ENCODE results near the gene EBP.
"Not testable (repeated sequence)": the region's sequence is repeated elsewhere in the genome, so short reads cannot be mapped to it uniquely, and the experiment has no call there.

EBP gene

DNA sequence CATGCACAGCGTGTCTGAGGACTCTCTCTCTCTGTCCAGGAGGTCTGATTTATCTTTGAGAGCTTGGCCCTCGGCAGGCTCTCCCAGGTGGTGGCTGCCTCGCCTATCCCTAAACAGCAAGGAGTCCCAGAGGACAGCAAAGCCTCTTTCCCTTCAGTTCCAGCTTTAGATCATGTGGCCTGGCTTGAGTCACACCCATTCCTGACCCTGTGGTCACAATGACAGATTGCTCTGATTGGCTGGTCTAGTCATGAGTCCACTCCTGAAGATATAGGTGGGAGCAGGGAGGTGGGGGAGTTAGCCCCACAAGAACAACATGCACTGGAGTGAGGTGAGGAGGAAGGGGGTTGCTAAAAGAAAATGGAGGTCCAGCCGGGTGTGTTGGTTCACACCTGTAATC lies 24.9 kb upstream of the EBP start:
- DNase-seq = no peak

DNA sequence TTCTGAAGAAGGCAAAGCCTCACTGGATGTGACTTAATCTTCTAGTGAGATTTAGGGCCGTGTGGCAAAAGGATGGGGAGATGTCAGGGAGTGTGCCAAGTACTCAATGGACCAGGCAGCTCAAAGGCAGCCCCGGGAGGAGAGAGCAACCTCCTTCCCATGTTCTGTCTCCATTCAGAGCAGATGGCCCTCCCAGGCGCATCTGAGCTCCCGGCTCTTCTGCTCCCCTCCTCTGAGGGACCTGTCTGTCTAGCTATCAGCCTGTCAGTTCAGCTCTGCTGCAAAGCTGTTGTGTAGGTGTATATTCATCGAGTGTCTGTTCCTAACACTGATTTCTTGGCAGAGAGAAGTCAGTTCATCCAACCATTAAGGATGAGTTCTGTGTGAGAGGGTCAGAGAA lies 23.7 kb upstream of the EBP start:
- no peak for DNase-seq

DNA sequence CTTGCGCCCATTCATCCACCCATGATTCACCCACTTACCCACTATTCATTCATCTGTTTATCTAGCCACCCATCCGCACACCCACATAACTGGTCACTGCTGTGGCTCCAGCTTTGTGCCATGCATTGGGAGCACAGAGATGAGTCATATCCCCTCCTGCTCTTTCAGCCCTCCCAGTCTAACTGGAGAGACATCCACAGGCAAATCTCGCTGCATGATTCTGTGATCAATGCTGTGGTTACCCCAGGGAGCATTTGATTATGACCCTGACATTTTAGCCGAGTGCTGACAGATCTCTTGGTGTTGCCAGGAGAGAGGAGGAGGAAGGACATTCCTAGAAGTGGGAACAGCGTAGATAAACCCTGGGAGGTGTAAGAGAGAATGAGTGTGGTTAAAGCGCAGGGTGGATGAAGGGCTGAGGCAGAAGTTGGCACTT lies 23.2 kb upstream of the EBP start:
- no peak for DNase-seq

DNA sequence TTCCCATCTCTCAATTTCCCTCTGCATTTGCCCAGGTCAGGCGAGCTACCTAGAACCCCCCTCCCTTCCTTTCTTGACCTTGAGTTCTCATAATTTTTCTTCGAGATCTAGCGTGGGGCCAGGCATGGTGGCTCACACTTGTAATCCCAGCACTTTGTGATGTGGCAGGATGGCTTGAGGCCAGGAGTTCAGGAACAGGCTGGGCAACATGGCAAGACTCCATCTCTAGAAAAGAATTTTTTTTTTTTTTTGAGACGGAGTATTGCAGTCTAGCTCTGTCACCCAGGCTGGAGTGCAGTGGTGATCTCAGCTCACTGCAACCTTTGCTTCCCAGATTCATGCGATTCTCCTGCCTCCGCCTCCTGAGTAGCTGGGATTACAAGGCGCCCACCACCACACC lies 17.3 kb upstream of the EBP start:
- DNase-seq = no peak

DNA sequence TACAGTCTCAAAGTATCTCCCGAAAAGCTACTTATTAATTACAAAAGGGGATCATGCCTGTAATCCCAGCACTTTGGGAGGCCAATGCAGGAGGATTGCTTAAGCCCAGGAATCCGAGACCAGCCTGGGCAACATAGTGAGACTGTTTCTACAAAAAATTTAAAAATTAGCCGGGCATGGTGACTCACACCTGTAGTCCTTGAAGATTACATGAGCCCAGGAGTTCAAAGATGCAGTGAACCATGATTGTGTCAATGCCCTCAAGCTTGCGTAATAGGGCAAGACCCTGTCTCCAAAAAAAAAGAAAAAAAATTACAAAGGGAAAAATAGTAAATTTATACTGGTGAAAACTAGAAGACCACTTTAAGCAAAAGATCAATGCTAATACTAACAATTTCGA lies 16.1 kb upstream of the EBP start:
- no peak for DNase-seq

DNA sequence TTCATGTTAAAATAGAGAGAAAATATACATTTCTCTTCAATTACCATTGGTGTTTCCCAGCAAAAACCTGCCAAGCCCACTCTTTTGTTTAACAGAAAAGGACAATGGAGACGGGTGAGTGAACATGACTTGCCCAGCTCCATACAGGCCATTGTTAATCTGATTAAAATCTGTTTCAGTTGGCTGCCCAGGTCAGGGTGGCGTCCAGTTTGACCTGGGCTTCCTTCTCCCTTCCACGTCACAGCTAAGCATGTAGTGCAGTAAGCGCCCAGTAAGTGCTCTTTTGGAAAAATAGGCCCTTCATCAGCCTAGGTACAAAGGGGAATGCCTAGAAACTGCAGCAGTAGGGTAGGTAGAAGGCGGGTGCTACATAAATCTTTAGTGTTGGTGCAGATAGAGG lies 14.4 kb upstream of the EBP start:
- DNase-seq = no peak

DNA sequence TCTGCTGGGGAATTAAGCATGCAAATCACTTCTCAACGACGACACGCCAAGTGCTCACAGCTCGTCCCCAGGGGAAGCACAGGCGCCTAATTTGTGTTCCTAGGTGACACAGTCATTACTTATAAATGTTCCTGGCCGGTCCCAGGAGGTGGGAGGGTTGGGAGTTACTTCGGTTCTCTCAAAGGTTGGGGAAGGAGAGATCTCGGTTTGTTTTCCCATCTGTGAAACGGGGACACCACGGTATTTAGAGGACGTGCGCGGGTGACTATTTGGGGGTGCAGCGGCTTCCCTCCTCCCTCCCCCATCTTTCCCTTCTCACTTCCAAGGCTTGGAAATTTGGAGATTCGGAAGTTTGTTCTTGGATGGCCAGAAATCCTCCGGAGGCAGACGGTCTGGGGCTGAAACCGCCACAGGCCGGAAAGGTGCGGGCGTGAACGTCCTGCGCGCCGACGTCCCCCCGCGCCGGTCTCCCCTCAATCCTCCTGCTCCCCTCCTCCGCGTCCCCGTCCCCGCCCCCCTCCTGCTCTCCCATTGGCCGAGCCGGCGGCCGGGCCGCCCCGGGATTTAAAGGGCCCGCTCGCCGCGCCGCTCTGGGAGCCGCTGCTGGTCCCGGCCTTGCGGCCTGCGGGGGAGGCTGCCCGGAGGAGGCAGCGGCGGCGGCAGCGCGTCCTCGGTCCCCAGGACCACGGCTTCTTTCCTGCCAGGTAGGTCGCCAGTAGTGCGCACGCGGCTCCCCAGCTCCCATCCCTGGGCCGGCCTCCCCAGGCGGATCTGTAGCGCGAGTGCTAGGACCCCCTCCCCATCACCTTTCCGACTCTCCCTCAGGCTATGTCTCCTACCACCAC lies 13.0 kb upstream of the EBP start, which contains the start of gene PORCN:
TSS of gene PORCN (plus strand) at position 593 of the 845 bp plus-strand sequence. CDS start 829 bp downstream, outside the sequence.
- peak; percentile 74 for DNase-seq

DNA sequence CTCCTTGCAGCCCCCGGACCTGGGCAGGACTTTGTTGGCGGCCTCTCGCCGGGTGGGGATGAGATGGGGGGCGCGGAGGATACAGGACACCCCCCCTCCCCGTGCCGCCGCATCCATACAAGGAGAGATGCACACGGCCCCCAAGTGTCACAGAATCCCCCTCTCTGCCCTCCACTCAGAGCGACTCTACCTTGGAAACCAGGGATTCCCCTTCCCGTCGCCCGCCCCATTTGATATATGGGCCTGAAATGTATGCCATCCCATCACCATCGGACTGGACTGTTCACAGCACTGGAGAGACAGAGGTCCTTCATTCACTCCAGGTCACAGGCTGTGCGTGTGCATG lies 12.4 kb upstream of the EBP start:
- no peak for DNase-seq

DNA sequence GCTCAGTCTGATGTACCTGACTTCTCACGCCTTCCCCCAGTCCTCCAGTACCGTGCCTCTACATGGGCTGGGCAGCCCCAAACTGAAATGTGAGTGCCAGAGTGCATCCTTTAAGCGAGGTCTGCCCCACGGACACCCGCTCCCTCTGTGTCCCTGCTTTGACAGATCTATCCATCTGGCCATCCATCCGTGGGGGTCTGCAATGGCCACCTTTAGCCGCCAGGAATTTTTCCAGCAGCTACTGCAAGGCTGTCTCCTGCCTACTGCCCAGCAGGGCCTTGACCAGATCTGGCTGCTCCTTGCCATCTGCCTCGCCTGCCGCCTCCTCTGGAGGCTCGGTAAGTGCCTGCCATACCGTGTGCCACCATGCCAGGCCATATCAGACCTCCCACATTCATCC lies 12.0 kb upstream of the EBP start:
- DNase-seq = no peak

DNA sequence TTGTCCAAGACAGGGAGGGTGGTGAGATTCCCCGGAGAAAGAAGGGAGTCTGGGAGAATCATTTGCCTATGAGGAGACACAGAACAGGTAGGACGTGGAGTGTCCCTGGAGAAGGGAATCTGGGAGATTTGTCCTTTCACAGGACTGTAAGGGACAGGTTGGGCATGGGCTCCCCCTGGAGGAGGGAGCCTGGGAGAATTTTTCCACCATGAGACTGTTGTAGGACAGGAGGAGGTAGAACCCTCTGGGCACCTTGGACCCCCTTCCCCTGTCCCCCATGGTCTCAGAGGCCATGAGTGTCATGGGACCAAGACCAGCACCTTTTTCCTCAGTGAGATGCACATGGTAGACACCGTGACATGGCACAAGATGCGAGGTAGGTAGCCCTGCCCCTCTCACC lies 10.0 kb upstream of the EBP start:
- DNase-seq = no peak

DNA sequence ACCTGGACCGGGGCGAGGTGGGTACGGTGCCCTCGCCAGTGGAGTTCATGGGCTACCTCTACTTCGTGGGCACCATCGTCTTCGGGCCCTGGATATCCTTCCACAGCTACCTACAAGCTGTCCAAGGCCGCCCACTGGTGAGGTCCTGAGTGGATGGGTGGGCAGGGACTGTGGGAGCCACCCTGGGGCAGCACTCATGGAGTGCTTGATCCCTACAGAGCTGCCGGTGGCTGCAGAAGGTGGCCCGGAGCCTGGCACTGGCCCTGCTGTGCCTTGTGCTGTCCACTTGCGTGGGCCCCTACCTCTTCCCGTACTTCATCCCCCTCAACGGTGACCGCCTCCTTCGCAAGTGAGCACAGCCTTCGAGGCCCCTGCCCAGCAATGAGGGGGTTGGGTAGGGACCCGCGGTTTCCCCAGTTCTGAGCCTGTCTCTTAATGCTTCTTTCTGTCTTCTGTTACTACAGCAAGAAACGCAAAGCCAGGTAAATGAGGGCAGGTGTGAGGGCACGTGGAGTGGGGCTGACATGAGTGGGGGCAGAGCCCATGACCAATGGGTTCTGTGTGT lies 9.2 kb upstream of the EBP start:
- DNase-seq = no peak

DNA sequence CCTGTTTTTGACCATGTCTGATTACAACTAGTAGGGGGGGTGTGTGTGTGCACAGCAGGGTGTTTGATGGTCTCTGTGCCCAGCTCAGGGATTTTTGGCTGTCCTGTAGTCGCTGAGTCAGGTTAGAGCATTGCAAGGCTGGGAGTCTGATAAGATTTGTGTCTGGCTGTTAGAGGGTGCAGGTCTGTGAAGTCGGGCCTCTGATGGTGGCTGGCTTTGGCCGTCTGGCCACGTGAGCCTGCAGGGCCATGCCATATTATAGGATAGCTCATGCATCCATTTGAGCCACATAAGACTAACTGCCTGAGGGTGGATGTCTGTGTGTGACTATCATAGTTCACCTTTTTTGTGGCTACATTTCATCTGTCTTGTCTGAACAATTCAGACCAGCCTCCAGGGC lies 7.9 kb upstream of the EBP start:
- no peak for DNase-seq

DNA sequence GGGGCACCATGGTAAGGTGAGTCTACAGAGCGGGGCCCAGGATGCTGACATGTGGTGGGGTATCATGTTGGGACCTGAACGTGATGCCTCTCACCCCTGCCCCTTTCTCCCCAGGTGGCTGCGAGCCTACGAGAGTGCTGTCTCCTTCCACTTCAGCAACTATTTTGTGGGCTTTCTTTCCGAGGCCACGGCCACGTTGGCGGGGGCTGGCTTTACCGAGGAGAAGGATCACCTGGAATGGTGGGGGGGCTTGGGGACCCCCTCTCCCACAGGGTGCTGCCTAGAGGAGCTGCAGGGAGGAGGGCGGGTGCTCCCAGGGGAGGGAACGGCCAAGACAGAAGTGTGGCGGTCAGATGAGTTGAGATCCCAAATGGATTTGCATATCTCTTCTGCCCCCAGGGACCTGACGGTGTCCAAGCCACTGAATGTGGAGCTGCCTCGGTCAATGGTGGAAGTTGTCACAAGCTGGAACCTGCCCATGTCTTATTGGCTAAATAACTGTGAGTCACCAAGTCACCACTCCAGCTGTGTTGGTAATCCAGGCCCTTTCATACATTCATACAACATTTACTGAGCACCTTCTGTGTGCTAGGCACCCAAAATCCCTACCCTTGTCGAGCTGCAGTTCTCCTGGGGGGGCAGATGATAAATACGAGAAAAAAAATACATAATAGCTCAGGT lies 7.3 kb upstream of the EBP start:
- no peak for DNase-seq

DNA sequence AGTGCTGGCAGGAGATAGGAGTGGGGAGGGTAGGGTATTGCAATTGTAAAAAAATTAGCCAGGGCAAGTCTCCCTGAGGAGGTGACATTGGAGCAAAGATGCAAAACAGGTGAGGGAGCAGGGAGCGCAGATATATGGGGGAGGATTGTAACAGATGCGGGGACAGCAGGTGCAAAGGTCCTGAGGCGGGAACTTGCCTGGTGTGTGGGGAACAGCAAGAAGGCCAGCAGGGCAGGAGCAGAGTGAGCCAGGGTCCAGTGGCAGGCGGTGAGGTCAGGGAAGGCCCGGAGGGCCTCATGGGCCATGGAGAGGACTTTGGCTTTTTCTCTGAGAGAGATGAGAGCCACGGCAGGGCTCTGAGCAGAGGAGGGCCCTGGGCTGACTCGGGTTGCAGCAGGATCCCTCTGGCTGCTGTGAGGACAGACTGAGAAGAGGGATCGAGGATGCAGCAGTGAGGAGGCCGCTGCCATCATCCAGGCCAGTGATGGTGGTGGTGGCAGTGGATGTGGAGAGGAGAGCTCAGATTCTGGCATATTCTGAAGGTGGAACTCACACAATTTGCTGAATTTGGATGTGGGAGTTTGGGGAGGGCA lies 6.6 kb upstream of the EBP start:
- no peak for DNase-seq

DNA sequence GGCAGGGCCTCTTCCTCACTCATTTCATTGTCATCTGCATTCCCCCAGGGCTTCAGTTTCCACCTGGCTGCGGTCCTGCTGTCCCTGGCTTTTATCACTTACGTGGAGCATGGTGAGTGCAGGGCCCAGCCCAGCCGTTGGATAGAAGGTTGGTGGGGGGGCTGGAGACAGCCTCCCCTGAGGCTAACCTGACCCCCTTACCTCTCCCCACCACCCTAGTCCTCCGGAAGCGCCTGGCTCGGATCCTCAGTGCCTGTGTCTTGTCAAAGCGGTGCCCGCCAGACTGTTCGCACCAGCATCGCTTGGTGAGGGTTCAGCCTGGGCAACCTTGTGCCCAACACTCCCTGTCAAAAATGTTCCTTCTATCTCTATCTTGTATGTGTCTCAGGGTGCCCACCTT lies 5.8 kb upstream of the EBP start:
- DNase-seq = no peak

DNA sequence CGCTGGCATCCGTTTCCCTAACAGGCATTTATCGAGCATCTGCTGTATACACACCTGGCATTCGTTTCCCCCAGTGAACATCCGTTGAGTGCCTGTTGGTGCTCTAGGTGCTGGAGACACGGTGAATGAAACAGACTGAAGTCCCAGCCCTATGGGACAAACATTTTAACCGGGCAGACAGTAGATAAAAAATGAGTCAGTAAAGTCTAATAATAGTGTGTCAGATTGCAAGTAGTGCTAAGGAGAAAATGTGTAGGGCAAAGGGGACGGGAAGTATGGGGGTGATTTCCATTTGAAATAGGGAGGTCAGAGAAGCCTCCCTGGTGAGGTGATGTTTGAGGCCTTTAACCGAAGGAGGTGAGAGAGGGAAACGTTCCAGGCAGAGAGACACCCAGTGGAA lies 5.3 kb upstream of the EBP start:
- no peak for DNase-seq

DNA sequence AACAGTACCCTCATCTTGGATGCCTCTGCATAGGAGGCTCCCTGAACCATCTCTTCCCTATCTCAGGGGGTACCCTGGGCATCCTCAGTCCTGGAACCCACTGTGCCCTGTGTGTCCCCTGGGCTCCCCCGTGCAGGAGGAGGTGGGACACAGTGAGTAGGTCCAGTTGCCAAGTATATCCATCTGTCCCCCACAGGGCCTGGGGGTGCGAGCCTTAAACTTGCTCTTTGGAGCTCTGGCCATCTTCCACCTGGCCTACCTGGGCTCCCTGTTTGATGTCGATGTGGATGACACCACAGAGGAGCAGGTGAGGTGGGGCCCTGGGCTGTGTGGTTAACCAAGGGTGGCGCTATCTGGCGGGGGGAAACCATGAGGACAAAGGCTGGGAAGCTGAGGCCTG lies 4.6 kb upstream of the EBP start:
- DNase-seq = no peak

DNA sequence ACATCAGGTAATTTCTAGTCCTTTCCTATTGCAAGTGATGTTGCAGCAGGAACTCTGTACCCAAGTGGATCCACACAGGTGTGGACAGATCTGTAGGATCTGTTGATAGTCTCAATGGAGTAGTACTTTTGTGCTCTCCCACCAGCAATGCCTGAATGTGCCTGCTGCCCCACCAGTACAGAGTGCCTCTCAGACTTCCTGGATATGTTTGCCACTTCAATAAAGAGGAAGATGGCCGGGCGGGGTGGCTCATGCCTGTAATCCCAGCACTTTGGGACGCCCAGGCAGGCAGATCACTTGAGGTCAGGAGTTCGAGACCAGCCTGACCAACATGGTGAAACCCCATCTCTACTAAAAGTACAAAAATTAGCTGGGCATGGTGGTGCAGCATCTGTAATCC lies 2.1 kb upstream of the EBP start:
- not testable (repeated sequence) for DNase-seq

DNA sequence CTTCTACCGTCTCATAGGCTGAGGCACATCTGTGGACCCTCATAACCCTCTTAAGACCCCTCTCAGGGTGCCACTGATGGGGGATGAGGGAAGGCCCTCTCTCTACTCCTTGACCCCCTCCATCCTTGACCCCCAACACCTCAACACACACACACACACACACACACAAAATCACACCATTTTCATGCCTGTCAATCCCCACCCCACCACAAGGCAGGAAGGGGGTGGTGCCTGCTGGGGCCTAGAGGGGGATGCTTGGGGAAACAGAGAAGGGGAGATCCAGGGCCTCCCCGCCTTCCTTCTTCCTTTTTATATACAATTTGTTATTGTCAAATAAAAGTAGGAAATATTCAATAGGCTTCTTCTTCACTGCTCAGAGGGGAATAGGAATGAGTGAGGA lies 1.2 kb upstream of the EBP start:
- no peak for DNase-seq

DNA sequence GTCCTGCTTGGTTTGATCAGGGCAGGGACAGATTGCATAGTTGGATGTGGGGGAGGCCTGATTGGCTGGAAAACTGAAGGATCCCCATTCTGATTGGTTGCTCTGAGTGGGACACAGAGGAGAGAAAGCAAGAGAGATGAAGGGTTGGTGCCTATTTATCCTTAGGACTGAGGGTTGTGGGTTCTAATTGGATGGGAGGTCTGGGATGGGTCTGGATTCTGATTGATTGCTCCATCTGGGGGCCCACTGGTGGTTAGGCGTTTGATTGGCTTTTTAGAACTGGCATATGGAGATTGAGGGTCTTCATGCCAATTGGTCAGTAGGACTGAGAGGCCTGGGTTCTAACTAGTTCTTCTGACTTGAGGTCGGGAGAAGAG lies 644 bp upstream of the EBP start:
- DNase-seq = no peak

DNA sequence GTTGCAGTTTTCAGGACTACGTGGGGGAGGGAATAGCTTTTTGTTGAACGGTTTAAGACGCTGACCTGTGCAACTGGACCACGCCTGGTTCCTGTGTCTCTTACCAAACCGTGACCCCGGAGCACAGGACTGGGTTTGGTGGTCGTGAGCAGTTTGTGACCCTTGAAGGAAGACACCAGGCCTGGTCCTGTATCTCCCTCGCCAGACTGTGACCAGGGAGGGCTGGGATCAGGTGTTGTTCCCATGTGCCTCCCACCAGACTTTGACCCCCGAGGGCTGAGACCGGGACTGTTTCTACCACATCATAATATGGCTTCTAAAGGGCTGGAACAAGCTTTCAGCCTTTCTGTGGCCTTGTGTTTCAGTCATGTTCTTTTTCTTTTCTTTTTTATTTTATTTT lies 683 bp downstream of the EBP start:
- DNase-seq = no peak

DNA sequence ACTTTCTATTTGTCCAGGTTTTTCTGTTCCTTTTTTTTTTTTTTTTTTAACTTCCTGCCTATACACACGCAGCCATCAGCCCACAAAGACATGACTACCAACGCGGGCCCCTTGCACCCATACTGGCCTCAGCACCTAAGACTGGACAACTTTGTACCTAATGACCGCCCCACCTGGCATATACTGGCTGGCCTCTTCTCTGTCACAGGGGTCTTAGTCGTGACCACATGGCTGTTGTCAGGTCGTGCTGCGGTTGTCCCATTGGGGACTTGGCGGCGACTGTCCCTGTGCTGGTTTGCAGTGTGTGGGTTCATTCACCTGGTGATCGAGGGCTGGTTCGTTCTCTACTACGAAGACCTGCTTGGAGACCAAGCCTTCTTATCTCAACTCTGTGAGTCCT lies 2.1 kb downstream of the EBP start:
- no peak for DNase-seq

DNA sequence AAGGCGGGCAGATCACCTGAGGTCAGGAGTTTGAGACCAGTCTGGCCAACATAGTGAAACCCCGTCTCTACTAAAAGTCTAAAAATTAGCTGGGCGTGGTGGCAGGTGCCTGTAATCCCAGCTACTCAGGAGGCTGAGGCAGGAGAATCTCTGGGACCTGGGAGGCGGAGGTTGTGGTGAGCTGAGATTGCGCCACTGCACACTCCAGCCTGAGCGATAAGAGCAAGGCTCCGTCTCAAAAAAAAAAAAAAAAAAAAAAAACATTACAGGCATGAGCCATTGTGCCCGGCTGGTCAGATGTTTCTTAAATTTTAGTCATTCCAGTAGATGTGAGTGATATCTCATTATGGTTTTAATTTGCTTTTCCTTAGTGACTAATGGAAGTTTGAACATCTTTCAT lies 4.2 kb downstream of the EBP start:
- DNase-seq = not testable (repeated sequence)

DNA sequence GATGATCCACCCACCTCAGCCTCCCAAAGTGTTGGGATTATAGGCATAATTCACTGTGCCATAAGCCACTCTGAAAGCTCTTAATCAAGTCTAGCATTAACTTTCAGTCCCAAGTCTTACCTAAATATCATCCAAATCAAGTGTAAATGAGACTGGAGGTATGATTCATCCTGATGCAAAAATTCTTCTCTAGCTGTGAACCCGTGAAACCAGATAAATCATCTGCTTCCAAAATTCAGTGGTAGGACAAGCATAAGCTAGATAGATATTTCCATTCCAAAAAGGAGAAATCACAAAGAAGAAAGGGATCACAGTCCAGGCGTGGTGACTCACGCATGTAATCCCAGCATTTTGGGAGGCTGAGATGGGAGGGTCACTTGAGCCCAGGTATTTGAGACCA lies 9.1 kb downstream of the EBP start:
- DNase-seq = no peak
